Upper lobe of left lung (tissue), 6 donors: ENCODE data around the gene SEC16A. TPM values are rescaled to one million over a fixed set of nuclear protein-coding genes. Genes with fewer than 3 reads are reported as not detected.
A peak's percentile ranks its signal among the peaks of the same experiment; 100 is the strongest.

Experiments
- ATAC-seq, 2 donors: fragments of 200-7000 bp; cut with Tn5 transposase; one replicate each; pipeline ENCODE4 v1.9.1; 2022; ENCODE audit warnings: mild to moderate bottlenecking in 2 of 2, moderate library complexity in 2 of 2; ENCODE audit not compliant: low FRiP score in 2 of 2
- DNase-seq, 2 donors: peaks; one replicate each; pipeline ENCODE4 v3.0.0-alpha.2; 2019 to 2020
- H3K27ac ChIP-seq, 4 donors: fragments of 200-600 bp; sonication (generic); one replicate each; pipeline ENCODE4 v1.5.1; 2016 to 2019
- H3K27me3 ChIP-seq, 4 donors: fragments of 200-600 bp; sonication (generic); one replicate each; pipeline ENCODE4 v1.5.1; 2017 to 2019
- H3K36me3 ChIP-seq, 4 donors: fragments of 200-600 bp; sonication (generic); one replicate each; pipeline ENCODE4 v1.5.1; 2016 to 2019
- H3K4me1 ChIP-seq, 4 donors: fragments of 200-600 bp; sonication (generic); one replicate each; pipeline ENCODE4 v1.5.1; 2018 to 2019
- H3K4me3 ChIP-seq, 4 donors: fragments of 200-600 bp; sonication (generic); one replicate each; pipeline ENCODE4 v1.5.1; 2017 to 2019; ENCODE audit warnings: mild to moderate bottlenecking in 2 of 4, moderate library complexity in 1 of 4
- H3K9me3 ChIP-seq, 4 donors: fragments of 200-600 bp; sonication (generic); one replicate each; pipeline ENCODE4 v1.5.1; 2018 to 2019
- EP300 ChIP-seq, 4 donors: sonication (generic); formaldehyde crosslinking; IDR thresholded peaks; one replicate each; pipeline ENCODE4 v1.5.1; 2017; ENCODE audit warnings: antibody characterized with exemption in 4 of 4, control low read depth in 2 of 4
- POLR2A ChIP-seq, 4 donors: fragments of 450-650 bp; IDR thresholded peaks; one replicate each; pipeline ENCODE4 v1.5.1; 2016 to 2017; ENCODE audit warnings: antibody characterized with exemption in 4 of 4, mild to moderate bottlenecking in 2 of 4
- POLR2AphosphoS5 ChIP-seq, 2 donors: sonication (generic); formaldehyde crosslinking; IDR thresholded peaks; one replicate each; pipeline ENCODE4 v1.5.1; 2017; ENCODE audit warnings: antibody characterized with exemption in 2 of 2
- WGBS, 2 donors: methylation state at CpG; one replicate each; pipeline ENCODE4 v1.1.5; 2017 to 2018; 5-methylcytosine and 5-hydroxymethylcytosine counted together
- total RNA-seq, 6 donors: library from RNA; depleted of rRNA in 4 of 6; stranded (reverse); fragments of >200 nt in 4 of 6; gene quantifications; one replicate each; pipeline versions ENCODE4 v1.1.0 to v1.2.1, GENCODE V29; 2016 to 2021
- TF ChIP-seq, protein P1 (sequence below), 6 experiments: fragments of 450-650 bp in 4 of 6; fragments of 200-600 bp in 2 of 6; sonication (generic) in 2 of 6; IDR thresholded peaks; one replicate each; pipeline ENCODE4 v1.5.1; 2016 to 2019; ENCODE audit warnings: antibody characterized with exemption in 6 of 6
- donor health status: DM: no; HTN: no; CAD: no; lungs with moderate emphysema.
- donor health status: DM: no; HTN: yes; CAD: no; lungs with severe emphysema.

SEC16A gene
- total RNA-seq, 6 donors from 2014 or later: 64.1 to 89.1 (median 72.1) TPM

GRCh38 chr9:136424750-136425362 is 58.0 kb downstream of the SEC16A start:
- WGBS, 2 donors: 90 to 92% methylated on average over 27 of the region's 27 CpGs
- DNase-seq: peak in 1 of 2 donors; percentile 58
- Histone ChIP-seq H3K9me3 (no peaks in the 10 kb centered on the region), H3K27me3 (no peaks in the 10 kb centered on the region), H3K27ac (no peak overlapping the region), H3K4me3 (no peak overlapping the region), H3K36me3 (peaks cover 14 to 70% (median 55%) of the 10 kb centered on the region in 4 donors), H3K4me1 (no peaks in the 10 kb centered on the region)
- ATAC-seq: no peak
- TF ChIP-seq EP300 (IDR thresholded peaks at IDR 0.05) (no peak), POLR2A (IDR thresholded peaks at IDR 0.05) (no peak), POLR2AphosphoS5 (IDR thresholded peaks at IDR 0.05) (no peak)
- TF ChIP-seq, protein P1, sequence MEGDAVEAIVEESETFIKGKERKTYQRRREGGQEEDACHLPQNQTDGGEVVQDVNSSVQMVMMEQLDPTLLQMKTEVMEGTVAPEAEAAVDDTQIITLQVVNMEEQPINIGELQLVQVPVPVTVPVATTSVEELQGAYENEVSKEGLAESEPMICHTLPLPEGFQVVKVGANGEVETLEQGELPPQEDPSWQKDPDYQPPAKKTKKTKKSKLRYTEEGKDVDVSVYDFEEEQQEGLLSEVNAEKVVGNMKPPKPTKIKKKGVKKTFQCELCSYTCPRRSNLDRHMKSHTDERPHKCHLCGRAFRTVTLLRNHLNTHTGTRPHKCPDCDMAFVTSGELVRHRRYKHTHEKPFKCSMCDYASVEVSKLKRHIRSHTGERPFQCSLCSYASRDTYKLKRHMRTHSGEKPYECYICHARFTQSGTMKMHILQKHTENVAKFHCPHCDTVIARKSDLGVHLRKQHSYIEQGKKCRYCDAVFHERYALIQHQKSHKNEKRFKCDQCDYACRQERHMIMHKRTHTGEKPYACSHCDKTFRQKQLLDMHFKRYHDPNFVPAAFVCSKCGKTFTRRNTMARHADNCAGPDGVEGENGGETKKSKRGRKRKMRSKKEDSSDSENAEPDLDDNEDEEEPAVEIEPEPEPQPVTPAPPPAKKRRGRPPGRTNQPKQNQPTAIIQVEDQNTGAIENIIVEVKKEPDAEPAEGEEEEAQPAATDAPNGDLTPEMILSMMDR (IDR thresholded peaks at IDR 0.05): no peak

DNA sequence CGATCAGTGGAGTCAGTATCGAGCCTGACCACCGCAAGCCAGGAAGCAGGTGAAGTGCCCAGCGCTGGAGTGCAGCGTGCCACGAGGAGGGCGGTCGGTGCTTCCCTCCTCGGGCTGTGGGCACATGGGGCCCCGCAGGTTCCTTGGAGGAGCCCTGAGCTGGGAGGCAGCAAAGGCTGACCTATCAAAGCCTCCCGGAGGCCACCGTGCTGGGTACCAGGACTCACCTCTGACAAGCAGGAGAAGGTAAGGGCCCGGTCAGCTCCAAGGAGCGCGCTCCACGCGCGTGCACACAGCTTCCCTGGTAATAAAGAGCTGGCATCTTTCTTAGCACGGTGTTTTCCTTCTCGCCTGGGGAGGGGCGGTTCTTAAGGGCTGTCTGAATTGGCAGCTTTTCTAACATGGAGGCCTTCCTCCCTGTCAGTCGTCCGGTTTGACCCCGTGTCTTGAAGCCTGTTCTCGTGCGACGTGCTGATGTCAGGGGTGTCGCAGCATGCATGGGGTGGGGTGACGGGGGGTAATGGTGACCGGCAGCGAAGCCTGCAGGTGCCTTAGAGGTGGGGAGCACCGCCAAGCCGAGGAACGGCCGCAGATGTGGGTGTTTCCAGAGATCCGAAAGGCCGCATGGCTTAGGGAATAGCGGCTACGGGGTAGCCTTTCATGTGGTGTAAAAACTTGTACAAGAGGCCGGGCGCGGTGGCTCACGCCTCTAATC is 59.3 kb downstream of the SEC16A start:
- ATAC-seq (no peak), DNase-seq (peak in 1 of 2 donors; percentile 70)
- Histone ChIP-seq H3K27ac (no peak overlapping the region), H3K4me3 (no peak overlapping the region), H3K9me3 (no peaks in the 10 kb centered on the region), H3K4me1 (no peaks in the 10 kb centered on the region), H3K27me3 (no peaks in the 10 kb centered on the region), H3K36me3 (peaks cover 20 to 70% (median 57%) of the 10 kb centered on the region in 4 donors)
- no peak for TF ChIP-seq POLR2A (IDR thresholded peaks at IDR 0.05)
- WGBS, 2 donors: 95 to 96% methylated on average over 30 to 43 of the region's 43 CpGs

DNA sequence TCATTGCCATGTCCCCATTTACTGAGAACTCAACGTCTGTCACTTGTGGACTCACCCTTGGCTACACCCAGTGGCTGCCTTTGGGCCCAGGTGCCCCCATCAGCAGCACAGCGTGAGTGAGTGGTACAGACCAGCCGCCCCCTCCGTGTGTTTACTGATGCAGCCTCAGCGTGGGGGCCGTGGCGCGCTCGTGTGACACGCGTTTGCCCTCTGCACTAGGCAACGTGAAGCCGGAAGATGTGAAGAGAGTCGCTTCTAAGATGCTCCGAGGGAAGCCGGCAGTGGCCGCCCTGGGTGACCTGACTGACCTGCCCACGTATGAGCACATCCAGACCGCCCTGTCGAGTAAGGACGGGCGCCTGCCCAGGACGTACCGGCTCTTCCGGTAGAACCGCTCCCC is 60.0 kb downstream of the SEC16A start:
- no peak for ATAC-seq
- TF ChIP-seq POLR2A (IDR thresholded peaks at IDR 0.05) (no peak), EP300 (IDR thresholded peaks at IDR 0.05) (no peak), POLR2AphosphoS5 (IDR thresholded peaks at IDR 0.05) (no peak)
- TF ChIP-seq, protein P1 (IDR thresholded peaks at IDR 0.05): no peak
- H3K4me3 ChIP-seq: no peak overlapping the region
- 97% methylated on average over 24 to 26 of the region's 26 CpGs for WGBS, 2 donors
- DNase-seq: peak in 1 of 2 donors; percentile 80
- H3K27ac ChIP-seq: no peak overlapping the region
- H3K27me3 ChIP-seq: no peaks in the 10 kb centered on the region
- peaks cover 24 to 74% (median 63%) of the 10 kb centered on the region in 4 donors for H3K36me3 ChIP-seq
- no peaks in the 10 kb centered on the region for H3K4me1 ChIP-seq
- H3K9me3 ChIP-seq: no peaks in the 10 kb centered on the region

DNA sequence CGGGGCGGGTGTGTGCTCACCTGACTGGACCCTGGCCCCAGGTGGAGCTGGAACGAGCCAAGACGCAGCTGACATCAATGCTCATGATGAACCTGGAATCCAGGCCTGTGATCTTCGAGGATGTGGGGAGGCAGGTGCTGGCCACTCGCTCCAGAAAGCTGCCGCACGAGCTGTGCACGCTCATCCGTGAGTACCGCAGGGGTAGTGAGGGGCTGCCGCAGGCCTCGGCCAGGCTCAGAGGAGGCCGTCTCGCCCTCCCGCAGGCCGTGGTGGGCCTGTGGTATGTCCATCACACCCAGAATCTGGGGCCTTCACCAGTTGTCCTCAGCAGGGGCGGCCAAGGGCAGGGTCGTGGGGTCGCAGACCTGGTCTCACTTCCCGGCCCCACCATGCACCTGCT is 61.0 kb downstream of the SEC16A start:
- no peaks in the 10 kb centered on the region for H3K27me3 ChIP-seq
- peak in 1 of 2 donors; percentile 76 for DNase-seq
- TF ChIP-seq POLR2A (IDR thresholded peaks at IDR 0.05): no peak
- no peak for ATAC-seq
- no peaks in the 10 kb centered on the region for H3K4me1 ChIP-seq
- H3K27ac ChIP-seq: no peak overlapping the region
- no peak overlapping the region for H3K4me3 ChIP-seq
- H3K9me3 ChIP-seq: no peaks in the 10 kb centered on the region
- 91 to 96% methylated on average over 9 to 19 of the region's 21 CpGs for WGBS, 2 donors
- peaks cover 35 to 84% (median 73%) of the 10 kb centered on the region in 4 donors for H3K36me3 ChIP-seq

DNA sequence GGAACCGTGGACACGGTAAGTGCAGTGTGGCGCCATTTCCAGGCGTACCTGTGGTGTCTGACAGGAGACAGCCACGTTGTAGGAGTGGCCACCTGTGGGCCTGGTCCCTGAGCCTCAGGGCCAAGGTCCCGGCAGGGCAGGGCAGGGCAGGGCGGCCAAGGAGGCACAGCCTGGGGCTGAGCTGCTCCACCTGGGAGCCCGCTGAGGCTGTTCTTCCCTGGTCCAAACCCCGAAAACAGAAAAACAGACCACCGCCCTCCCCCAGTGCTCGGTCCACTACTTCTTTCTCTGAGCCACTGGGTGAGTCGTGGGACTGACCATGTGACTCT is 63.8 kb downstream of the SEC16A start:
- Histone ChIP-seq H3K4me1 (no peaks in the 10 kb centered on the region), H3K27me3 (no peaks in the 10 kb centered on the region), H3K36me3 (peaks cover 37 to 98% (median 90%) of the 10 kb centered on the region in 4 donors), H3K27ac (no peak overlapping the region), H3K9me3 (no peaks in the 10 kb centered on the region), H3K4me3 (no peak overlapping the region)
- ATAC-seq: no peak
- 94 to 95% methylated on average over 3 to 12 of the region's 12 CpGs for WGBS, 2 donors
- peak in 1 of 2 donors; percentile 60 for DNase-seq
- TF ChIP-seq POLR2A (IDR thresholded peaks at IDR 0.05) (no peak), POLR2AphosphoS5 (IDR thresholded peaks at IDR 0.05) (no peak), EP300 (IDR thresholded peaks at IDR 0.05) (no peak)
- TF ChIP-seq, protein P1 (IDR thresholded peaks at IDR 0.05): no peak
